Osteocyte (in vitro differentiated cells): ENCODE data around the gene KCNJ16. TPM values are rescaled to one million over a fixed set of nuclear protein-coding genes. Genes with fewer than 3 reads are reported as not detected.

Source experiments
- DNase-seq: peaks from one replicate; pipeline ENCODE4 v3.0.0; 2021; ENCODE audit warnings: mixed read lengths; ENCODE audit not compliant: unreplicated experiment; ENCODE audit errors: extremely low spot score
- H3K27ac Mint-ChIP-seq: one replicate; pipeline ENCODE4 v1.8.0; 2021; ENCODE audit warnings: mild to moderate bottlenecking, mixed read lengths; ENCODE audit not compliant: unreplicated experiment
- H3K27me3 Mint-ChIP-seq: one replicate; pipeline ENCODE4 v1.8.0; 2021; ENCODE audit warnings: mixed read lengths; ENCODE audit not compliant: unreplicated experiment
- H3K36me3 Mint-ChIP-seq: one replicate; pipeline ENCODE4 v1.8.0; 2021; ENCODE audit warnings: mixed read lengths; ENCODE audit not compliant: unreplicated experiment
- H3K4me1 Mint-ChIP-seq: one replicate; pipeline ENCODE4 v1.8.0; 2021; ENCODE audit warnings: mixed read lengths; ENCODE audit not compliant: unreplicated experiment
- H3K4me3 Mint-ChIP-seq: one replicate; pipeline ENCODE4 v1.8.0; 2021; ENCODE audit warnings: mild to moderate bottlenecking, moderate library complexity, mixed read lengths; ENCODE audit not compliant: unreplicated experiment
- H3K9me3 Mint-ChIP-seq: one replicate; pipeline ENCODE4 v1.8.0; 2021; ENCODE audit warnings: mixed read lengths; ENCODE audit not compliant: unreplicated experiment
- CTCF ChIP-seq: fragments of 200-600 bp; sonication (generic); IDR thresholded peaks from 2 replicates; pipeline ENCODE4 v1.5.0; 2021; ENCODE audit warnings: antibody characterized with exemption, mild to moderate bottlenecking, moderate library complexity
- total RNA-seq: library from RNA; stranded (reverse); gene quantifications from 2 replicates; pipeline ENCODE4 v1.2.1, GENCODE V29; 2021

KCNJ16 gene
- total RNA-seq, 1 donor from 2014 or later, result not detected

GRCh38 chr17:70153210-70153609 lies 78.2 kb downstream of the KCNJ16 start:
- Mint-ChIP-seq H3K9me3 (no peaks in the 10 kb centered on the region), H3K4me1 (no peaks in the 10 kb centered on the region), H3K4me3 (no peak overlapping the region), H3K36me3 (no peaks in the 10 kb centered on the region), H3K27ac (no peak overlapping the region), H3K27me3 (peaks cover 4% of the 10 kb centered on the region)
- DNase-seq, result no peak
- no peak for TF ChIP-seq CTCF

GRCh38 chr17:70157151-70157550 lies 82.1 kb downstream of the KCNJ16 start:
- H3K9me3 Mint-ChIP-seq, result no peaks in the 10 kb centered on the region
- peaks cover 6% of the 10 kb centered on the region for H3K4me1 Mint-ChIP-seq
- H3K36me3 Mint-ChIP-seq, result no peaks in the 10 kb centered on the region
- no peak for DNase-seq
- peaks cover 10% of the 10 kb centered on the region for H3K27me3 Mint-ChIP-seq
- no peak overlapping the region for H3K4me3 Mint-ChIP-seq
- H3K27ac Mint-ChIP-seq, result no peak overlapping the region
- TF ChIP-seq CTCF, result no peak

- TF ChIP-seq CTCF, result no peak
- Mint-ChIP-seq H3K4me3 (no peak overlapping the region), H3K27me3 (peaks cover 6% of the 10 kb centered on the region), H3K4me1 (peaks cover 6% of the 10 kb centered on the region), H3K36me3 (no peaks in the 10 kb centered on the region), H3K27ac (no peak overlapping the region), H3K9me3 (no peaks in the 10 kb centered on the region)
- DNase-seq, result no peak
These were observed 83.2 kb downstream of the KCNJ16 start for GRCh38 chr17:70158180-70158579.

- DNase-seq, result no peak
- H3K27ac Mint-ChIP-seq, result no peak overlapping the region
- H3K9me3 Mint-ChIP-seq, result no peaks in the 10 kb centered on the region
- H3K4me1 Mint-ChIP-seq, result peaks cover 6% of the 10 kb centered on the region
- TF ChIP-seq CTCF, result no peak
- H3K4me3 Mint-ChIP-seq, result no peak overlapping the region
- H3K27me3 Mint-ChIP-seq, result peaks cover 6% of the 10 kb centered on the region
- no peaks in the 10 kb centered on the region for H3K36me3 Mint-ChIP-seq
These were observed 83.6 kb downstream of the KCNJ16 start for GRCh38 chr17:70158591-70158990.

GRCh38 chr17:70159980-70160379 lies 85.0 kb downstream of the KCNJ16 start:
- TF ChIP-seq CTCF, result no peak
- H3K9me3 Mint-ChIP-seq, result no peaks in the 10 kb centered on the region
- H3K4me3 Mint-ChIP-seq, result no peak overlapping the region
- no peaks in the 10 kb centered on the region for H3K36me3 Mint-ChIP-seq
- no peak overlapping the region for H3K27ac Mint-ChIP-seq
- peaks cover 8% of the 10 kb centered on the region for H3K27me3 Mint-ChIP-seq
- DNase-seq, result no peak
- peaks cover 6% of the 10 kb centered on the region for H3K4me1 Mint-ChIP-seq
